GM06990 (cell line): ENCODE results near the gene PPP1R12C.

Experiments
- DNase-seq: peaks from one replicate; pipeline ENCODE4 v3.0.0-alpha.2; 2011; ENCODE audit not compliant: insufficient read length; ENCODE audit errors: extremely low read depth
- H3K27me3 ChIP-seq: replicated peaks from 2 replicates; pipeline ENCODE4 v1.6.0; 2011; ENCODE audit warnings: low read length; ENCODE audit not compliant: control insufficient read depth, insufficient read depth
- H3K36me3 ChIP-seq: 2 replicates; pipeline ENCODE4 v1.5.1; 2011; ENCODE audit warnings: low read length; ENCODE audit not compliant: control insufficient read depth, insufficient read depth
- H3K4me3 ChIP-seq: replicated peaks from 2 replicates; pipeline ENCODE4 v1.5.1; 2011; ENCODE audit warnings: low read depth, mild to moderate bottlenecking, control low read depth, low read length
- TF ChIP-seq, protein P1 (sequence below): IDR thresholded peaks from 2 replicates; pipeline ENCODE4 v1.5.1; 2011; ENCODE audit warnings: low read length, control low read depth, mild to moderate bottlenecking, inconsistent platforms; ENCODE audit not compliant: insufficient read depth, poor library complexity, severe bottlenecking

The PPP1R12C gene

DNA sequence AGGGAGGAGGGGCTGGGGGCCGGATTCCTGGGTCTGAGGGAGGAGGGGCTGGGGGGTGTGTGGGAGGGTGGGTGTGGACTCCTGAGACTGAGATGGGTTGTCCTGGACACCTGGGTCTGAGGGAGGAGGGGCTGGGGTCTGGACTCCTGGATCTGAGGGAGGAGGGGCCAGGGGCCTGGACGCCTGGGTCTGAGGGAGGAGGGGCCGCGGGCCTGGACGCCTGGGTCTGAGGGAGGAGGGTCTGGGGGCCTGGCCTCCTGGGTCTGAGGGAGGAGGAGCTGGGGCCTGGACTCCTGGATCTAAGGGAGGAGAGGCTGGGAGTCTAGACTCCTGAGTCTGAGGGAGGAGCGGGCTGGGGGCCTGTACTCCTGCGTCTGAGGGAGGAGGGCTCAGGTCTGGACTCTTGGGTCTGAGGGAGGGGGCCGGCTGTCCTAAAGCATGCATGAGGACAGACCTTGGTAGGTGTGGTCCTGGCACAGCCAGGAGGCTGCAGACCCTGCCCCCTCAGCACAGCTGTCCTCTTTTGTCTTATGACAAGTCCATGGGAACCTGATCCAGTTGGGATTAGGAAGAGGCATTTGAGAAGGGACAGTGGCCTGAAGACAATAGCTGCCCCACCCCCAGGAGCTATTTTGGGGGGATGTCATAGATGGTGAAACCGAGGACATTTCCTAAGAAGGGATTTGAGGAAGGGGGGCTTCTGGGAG, 30.3 kb upstream of the PPP1R12C start:
- TF ChIP-seq, protein P1, sequence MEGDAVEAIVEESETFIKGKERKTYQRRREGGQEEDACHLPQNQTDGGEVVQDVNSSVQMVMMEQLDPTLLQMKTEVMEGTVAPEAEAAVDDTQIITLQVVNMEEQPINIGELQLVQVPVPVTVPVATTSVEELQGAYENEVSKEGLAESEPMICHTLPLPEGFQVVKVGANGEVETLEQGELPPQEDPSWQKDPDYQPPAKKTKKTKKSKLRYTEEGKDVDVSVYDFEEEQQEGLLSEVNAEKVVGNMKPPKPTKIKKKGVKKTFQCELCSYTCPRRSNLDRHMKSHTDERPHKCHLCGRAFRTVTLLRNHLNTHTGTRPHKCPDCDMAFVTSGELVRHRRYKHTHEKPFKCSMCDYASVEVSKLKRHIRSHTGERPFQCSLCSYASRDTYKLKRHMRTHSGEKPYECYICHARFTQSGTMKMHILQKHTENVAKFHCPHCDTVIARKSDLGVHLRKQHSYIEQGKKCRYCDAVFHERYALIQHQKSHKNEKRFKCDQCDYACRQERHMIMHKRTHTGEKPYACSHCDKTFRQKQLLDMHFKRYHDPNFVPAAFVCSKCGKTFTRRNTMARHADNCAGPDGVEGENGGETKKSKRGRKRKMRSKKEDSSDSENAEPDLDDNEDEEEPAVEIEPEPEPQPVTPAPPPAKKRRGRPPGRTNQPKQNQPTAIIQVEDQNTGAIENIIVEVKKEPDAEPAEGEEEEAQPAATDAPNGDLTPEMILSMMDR: no peak
- no peaks in the 10 kb centered on the region for H3K27me3 ChIP-seq
- no peaks in the 10 kb centered on the region for H3K36me3 ChIP-seq
- no peak overlapping the region for H3K4me3 ChIP-seq
- DNase-seq: no peak

DNA sequence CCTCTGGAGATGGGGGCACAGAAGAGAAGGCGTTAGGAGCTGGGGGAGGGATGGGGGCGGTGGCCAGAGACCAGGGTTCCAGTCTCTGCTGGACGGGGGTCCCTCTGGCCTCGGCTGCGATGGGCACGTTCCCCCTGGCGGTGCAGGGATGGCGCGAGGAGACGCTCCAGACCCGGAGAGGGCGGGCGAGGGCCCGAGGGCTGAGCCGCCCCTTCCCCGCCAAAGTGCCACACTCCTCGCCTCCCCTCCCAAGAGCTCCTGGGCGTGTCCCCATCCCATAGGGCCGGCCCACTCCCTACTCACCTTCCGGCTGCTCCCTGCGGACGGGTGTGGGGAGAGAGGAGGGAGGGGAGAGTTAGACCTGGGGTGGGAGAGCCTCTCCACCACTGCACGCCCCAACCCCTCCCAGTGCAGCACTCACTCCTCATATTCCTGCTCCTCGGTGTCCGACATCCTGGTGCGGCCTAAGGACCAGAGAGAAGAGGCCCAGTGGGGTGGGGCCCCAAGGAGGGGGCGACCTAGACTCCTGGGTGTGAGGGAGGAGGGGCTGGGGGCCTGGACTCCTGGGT, 29.4 kb upstream of the PPP1R12C start:
- Histone ChIP-seq H3K27me3 (no peaks in the 10 kb centered on the region), H3K4me3 (no peak overlapping the region), H3K36me3 (no peaks in the 10 kb centered on the region)
- TF ChIP-seq, protein P1: no peak
- no peak for DNase-seq

DNA sequence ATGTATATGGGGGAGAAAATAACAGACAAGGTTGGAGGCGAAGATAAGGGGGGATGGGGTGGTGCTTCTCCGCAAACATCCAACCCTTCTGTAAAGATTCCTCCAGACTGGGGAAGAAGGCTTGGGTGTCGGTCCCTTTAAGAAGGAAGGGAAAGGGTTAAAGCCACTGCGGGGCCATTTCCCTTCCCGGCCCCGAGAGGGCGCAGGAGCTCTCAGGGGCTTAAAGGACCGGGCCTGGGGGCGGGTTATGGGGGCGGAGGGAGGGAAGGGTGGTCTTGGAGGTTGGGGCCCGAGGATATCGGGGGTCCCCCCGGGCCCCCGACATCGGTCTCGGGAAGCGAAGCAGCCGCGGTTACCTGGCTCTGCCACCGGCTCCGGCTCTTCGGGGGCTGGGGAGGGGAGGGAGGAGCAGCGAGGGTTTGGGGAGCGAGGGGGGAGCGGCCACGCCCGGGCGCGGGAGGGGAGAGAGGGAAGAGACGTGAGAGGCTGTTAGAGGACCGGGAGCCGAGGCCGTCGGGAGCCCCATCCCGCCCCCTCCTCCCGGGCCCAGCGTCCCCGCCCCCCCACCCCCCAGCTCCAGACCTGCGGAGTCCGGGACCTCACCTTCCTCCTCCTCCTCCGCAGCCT, 28.8 kb upstream of the PPP1R12C start:
- Histone ChIP-seq H3K4me3 (no peak overlapping the region), H3K36me3 (no peaks in the 10 kb centered on the region), H3K27me3 (no peaks in the 10 kb centered on the region)
- TF ChIP-seq, protein P1: peak; percentile 75
- DNase-seq: no peak

DNA sequence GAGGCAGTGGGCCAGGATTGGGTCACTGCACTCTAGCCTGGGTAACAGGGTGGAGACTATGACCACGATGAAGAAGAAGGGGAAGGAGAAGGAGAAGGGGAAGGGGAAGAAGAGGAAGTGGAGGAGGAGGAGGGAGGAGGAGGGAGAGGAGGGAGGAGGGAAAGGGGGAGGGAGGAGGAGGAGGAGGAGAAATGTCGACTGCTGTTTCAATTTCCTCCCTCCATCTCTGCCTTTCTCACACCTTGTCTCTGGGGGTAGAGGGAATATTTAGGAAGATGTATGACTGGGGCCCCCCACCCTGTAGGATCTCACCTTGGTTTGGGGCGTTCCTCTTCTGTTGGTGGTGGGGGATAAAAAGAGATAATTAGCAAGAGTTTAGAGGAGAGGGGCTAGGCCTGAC, 27.8 kb upstream of the PPP1R12C start:
- no peaks in the 10 kb centered on the region for H3K36me3 ChIP-seq
- no peaks in the 10 kb centered on the region; the same call in 1 of the 2 replicates for H3K27me3 ChIP-seq
- H3K4me3 ChIP-seq: no peak overlapping the region
- DNase-seq: no peak
- TF ChIP-seq, protein P1: no peak

DNA sequence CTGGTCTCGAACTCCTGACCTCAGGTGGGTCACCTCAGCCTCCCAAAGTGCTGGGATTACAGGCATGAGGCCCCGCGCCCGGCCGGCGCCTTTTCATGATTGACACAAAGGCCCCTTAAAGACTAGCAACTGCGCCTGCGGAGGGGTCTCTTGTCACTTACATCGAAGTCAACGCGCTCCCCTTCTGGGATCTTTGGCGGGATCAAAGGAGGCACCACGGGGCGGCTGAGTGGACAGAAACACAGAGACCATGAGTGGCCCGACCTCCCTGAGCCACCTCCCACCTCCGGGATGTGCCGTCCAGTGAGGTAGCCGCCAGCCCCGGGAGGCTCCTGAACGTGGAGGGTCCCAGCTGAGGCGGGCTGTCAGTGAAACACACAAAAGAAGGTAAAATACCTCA, 24.3 kb upstream of the PPP1R12C start:
- Histone ChIP-seq H3K27me3 (no peaks in the 10 kb centered on the region; the same call in 1 of the 2 replicates), H3K36me3 (no peaks in the 10 kb centered on the region), H3K4me3 (no peak overlapping the region)
- TF ChIP-seq, protein P1: no peak
- DNase-seq: no peak
